IMR-90 (cell line): ENCODE measurements around the gene PITPNC1. TPM values are rescaled to one million over a fixed set of nuclear protein-coding genes. Genes with fewer than 3 reads are reported as not detected.

ENCODE experiments used
- ATAC-seq: fragments of 200-7000 bp; cut with Tn5 transposase; 2 replicates; pipeline ENCODE4 v1.9.1; 2020; ENCODE audit warnings: low read depth, mild to moderate bottlenecking, moderate library complexity
- BruUV-seq: library from RNA; stranded (reverse); fragments of 400-500 nt; replicated peaks from 2 replicates; lab custom pipeline; 2021; lab: Mats Ljungman, UMichigan
- CTCF ChIA-PET: fragments of 300-600 bp; formaldehyde crosslinking; extraction: SDS; loops from one replicate; lab custom pipeline; 2021; ENCODE audit warnings: antibody characterized with exemption; lab: Yijun Ruan, JAX
- POLR2A ChIA-PET: fragments of 300-600 bp; sonication (Branson Sonifier 250); formaldehyde crosslinking; loops from one replicate; lab custom pipeline; 2022; ENCODE audit warnings: antibody characterized with exemption; ENCODE audit not compliant: unreplicated experiment; lab: Charles Lee
- DNase-seq: peaks from one replicate; pipeline ENCODE4 v3.0.0; 2013
- H2AFZ ChIP-seq: replicated peaks from 2 replicates; pipeline ENCODE3; 2013; ENCODE audit warnings: low read length, mild to moderate bottlenecking; ENCODE audit not compliant: poor library complexity
- H2AK5ac ChIP-seq: 2 replicates; pipeline ENCODE4 v1.6.1; 2013; ENCODE audit warnings: low read depth, low read length, inconsistent platforms
- H2AK9ac ChIP-seq: replicated peaks from 2 replicates; pipeline ENCODE3; 2013; ENCODE audit warnings: mild to moderate bottlenecking, low read depth, low read length, moderate library complexity; ENCODE audit not compliant: poor library complexity
- H2BK120ac ChIP-seq: 2 replicates; pipeline ENCODE4 v1.6.1; 2013; ENCODE audit warnings: low read depth, low read length, inconsistent platforms
- H2BK15ac ChIP-seq: 3 replicates; pipeline ENCODE4 v1.6.1; 2013; ENCODE audit warnings: low read depth, low read length, inconsistent platforms
- H2BK20ac ChIP-seq: 2 replicates; pipeline ENCODE4 v1.6.1; 2013; ENCODE audit warnings: low read depth, mild to moderate bottlenecking, inconsistent platforms, low read length, moderate library complexity
- H2BK5ac ChIP-seq: 2 replicates; pipeline ENCODE4 v1.6.1; 2013; ENCODE audit warnings: mild to moderate bottlenecking, low read depth, low read length, inconsistent platforms; ENCODE audit not compliant: poor library complexity, severe bottlenecking
- H3K14ac ChIP-seq: replicated peaks from 2 replicates; pipeline ENCODE4 v1.6.1; 2013; ENCODE audit warnings: low read depth, low read length, inconsistent platforms
- H3K18ac ChIP-seq: 2 replicates; pipeline ENCODE4 v1.6.1; 2013; ENCODE audit warnings: low read depth, low read length, control low read depth
- H3K23ac ChIP-seq: 2 replicates; pipeline ENCODE4 v1.6.1; 2013; ENCODE audit warnings: low read depth, low read length, inconsistent platforms
- H3K27ac ChIP-seq: 2 replicates; pipeline ENCODE4 v1.5.1; 2013; ENCODE audit warnings: mild to moderate bottlenecking, control low read depth, low read length; ENCODE audit not compliant: insufficient read depth
- H3K27me3 ChIP-seq: 2 replicates; pipeline ENCODE4 v1.6.1; 2013; ENCODE audit warnings: low read length; ENCODE audit not compliant: control insufficient read depth, insufficient read depth
- H3K36me3 ChIP-seq: 2 replicates; pipeline ENCODE4 v1.6.1; 2013; ENCODE audit warnings: low read length, mixed read lengths; ENCODE audit not compliant: control insufficient read depth, insufficient read depth
- H3K4ac ChIP-seq: 2 replicates; pipeline ENCODE4 v1.6.1; 2013; ENCODE audit warnings: low read depth, low read length, inconsistent platforms
- H3K4me1 ChIP-seq: 2 replicates; pipeline ENCODE4 v1.6.1; 2013; ENCODE audit warnings: low read length, mixed read lengths; ENCODE audit not compliant: control insufficient read depth, insufficient read depth
- H3K4me2 ChIP-seq: 2 replicates; pipeline ENCODE4 v1.6.1; 2013; ENCODE audit warnings: low read depth, mild to moderate bottlenecking, control low read depth, low read length, moderate library complexity
- H3K4me3 ChIP-seq: 2 replicates; pipeline ENCODE4 v1.5.1; 2013; ENCODE audit warnings: low read depth, mild to moderate bottlenecking, control low read depth, low read length, moderate library complexity; ENCODE audit not compliant: insufficient read depth
- H3K56ac ChIP-seq: 2 replicates; pipeline ENCODE4 v1.6.1; 2013; ENCODE audit warnings: low read length, inconsistent platforms; ENCODE audit not compliant: insufficient read depth; ENCODE audit errors: extremely low read depth
- H3K79me1 ChIP-seq, 2 experiments: 2 replicates each; pipeline ENCODE4 v1.6.1; 2013; ENCODE audit warnings: low read length in 2 of 2, inconsistent platforms in 1 of 2, low read depth in 1 of 2
- H3K9ac ChIP-seq: 2 replicates; pipeline ENCODE4 v1.6.1; 2013; ENCODE audit warnings: low read depth, low read length, control low read depth
- H3K9me1 ChIP-seq: 2 replicates; pipeline ENCODE4 v1.6.1; 2013; ENCODE audit warnings: low read length, inconsistent platforms; ENCODE audit not compliant: insufficient read depth
- H3K9me3 ChIP-seq: 2 replicates; pipeline ENCODE4 v1.6.1; 2013; ENCODE audit warnings: low read length; ENCODE audit not compliant: control insufficient read depth, insufficient read depth
- H4K20me1 ChIP-seq: 2 replicates; pipeline ENCODE4 v1.6.1; 2013; ENCODE audit warnings: low read length, inconsistent platforms; ENCODE audit not compliant: insufficient read depth
- H4K5ac ChIP-seq: 2 replicates; pipeline ENCODE4 v1.6.1; 2013; ENCODE audit warnings: mild to moderate bottlenecking, low read depth, low read length, control low read depth
- H4K8ac ChIP-seq, 2 experiments: 2 replicates each; pipeline ENCODE4 v1.6.1; 2013; ENCODE audit warnings: low read depth in 2 of 2, low read length in 2 of 2, control low read depth in 1 of 2, inconsistent platforms in 1 of 2
- H4K91ac ChIP-seq: 2 replicates; pipeline ENCODE4 v1.6.1; 2013; ENCODE audit warnings: low read depth, low read length, inconsistent platforms; ENCODE audit not compliant: insufficient read depth
- BHLHE40 ChIP-seq: fragments of 150-350 bp; IDR thresholded peaks from 2 replicates; pipeline ENCODE4 v1.6.1; 2016; ENCODE audit warnings: mild to moderate bottlenecking, low read depth, low read length
- CTCF ChIP-seq: conservative IDR thresholded peaks from 2 replicates; pipeline ENCODE4 v1.5.1; 2012; ENCODE audit warnings: mild to moderate bottlenecking, low read depth, low read length, improper control_type of control experiment
- MAZ ChIP-seq: IDR thresholded peaks from 2 replicates; pipeline ENCODE4 v1.6.1; 2012; ENCODE audit warnings: low read depth, mild to moderate bottlenecking, low read length, improper control_type of control experiment, moderate library complexity, borderline replicate concordance
- RAD21 ChIP-seq: IDR thresholded peaks from 2 replicates; pipeline ENCODE4 v1.6.1; 2012; ENCODE audit warnings: low read length, improper control_type of control experiment
- WGBS, 2 experiments: methylation state at CpG; one replicate each; pipeline versions ENCODE4 v1.1.5 to v1.1.7; 2013; ENCODE audit warnings: missing lambda C conversion rate in 2 of 2; ENCODE audit not compliant: insufficient read length in 1 of 2; ENCODE audit errors: extremely low coverage in 2 of 2; 5-methylcytosine and 5-hydroxymethylcytosine counted together
- dilution Hi-C: fragments of 300-500 bp; cut with HindIII; formaldehyde crosslinking; loops from one replicate; pipeline ENCODE4 v1.14.3; 2018; ENCODE audit warnings: low sequenced_read_pairs; ENCODE audit not compliant: unreplicated experiment
- in situ Hi-C: fragments of 300-500 bp; cut with MboI; formaldehyde crosslinking; loops from 3 replicates; pipeline ENCODE4 v1.14.3; 2019; ENCODE audit warnings: low sequenced_read_pairs, inconsistent platforms, mixed read lengths
- intact Hi-C: fragments of 100-400 bp; cut with micrococcal nuclease; formaldehyde crosslinking; loops from 2 replicates; pipeline ENCODE4 v1.10.0; 2022
- polyA plus RNA-seq, 3 experiments: library from polyadenylated mRNA; depleted of rRNA; stranded (reverse); fragments of >200 nt; gene quantifications; 2 replicates each; pipeline ENCODE4 v1.2.3, GENCODE V29; 2012; ENCODE audit warnings: low replicate concordance in 1 of 3
- total RNA-seq: library from RNA; depleted of rRNA; stranded (reverse); fragments of >200 nt; gene quantifications from 2 replicates; pipeline ENCODE4 v1.2.3, GENCODE V29; 2012

The PITPNC1 gene
- total and polyA plus RNA-seq, 2 of the 4 experiments (the other 2 are of a cell fraction), result 4.1 TPM

GRCh38 chr17:67484261-67484660 is 107.2 kb downstream of the PITPNC1 start:
- DNase-seq (no peak), ATAC-seq (no peak)
- H3K27ac ChIP-seq, result no peak overlapping the region
- no peak overlapping the region for H2BK15ac ChIP-seq
- H3K56ac ChIP-seq, result no peak overlapping the region
- no peak overlapping the region for H4K5ac ChIP-seq
- H2AFZ ChIP-seq, result no peak overlapping the region
- peaks cover 5% of the 10 kb centered on the region for H3K9me1 ChIP-seq
- BruUV-seq, result no TSS peak
- H3K9ac ChIP-seq, result no peak overlapping the region
- no peak overlapping the region for H3K4me3 ChIP-seq
- ChIA-PET CTCF (interaction anchor here (0.8 kb wide), 1 partner anchor 8 kb away, joined by 3 read pairs; no protein-coding TSS in a partner anchor), POLR2A (no interaction called here)
- H2BK120ac ChIP-seq, result no peak overlapping the region
- H2BK20ac ChIP-seq, result no peak overlapping the region
- WGBS, 2 experiments, result no CpG with 5 or more reads among the region's 4 CpGs
- no peak overlapping the region for H3K18ac ChIP-seq
- in situ Hi-C loops (no loop called here), intact Hi-C loops (no loop called here), dilution Hi-C loops (no loop called here)
- H3K79me1 ChIP-seq, result peaks cover 19 to 36% of the 10 kb centered on the region in 2 experiments
- H3K14ac ChIP-seq, result no peak overlapping the region
- no peak overlapping the region for H3K23ac ChIP-seq
- H2AK9ac ChIP-seq, result no peak overlapping the region
- H2BK5ac ChIP-seq, result no peak overlapping the region
- H3K4me1 ChIP-seq, result peaks cover 9% of the 10 kb centered on the region
- no peak overlapping the region for H2AK5ac ChIP-seq
- H4K91ac ChIP-seq, result no peak overlapping the region
- no peak overlapping the region for H3K4ac ChIP-seq
- no peaks in the 10 kb centered on the region for H4K20me1 ChIP-seq
- no peak for TF ChIP-seq MAZ
- no peak for TF ChIP-seq RAD21
- TF ChIP-seq BHLHE40, result no peak
- no peak for TF ChIP-seq CTCF
- H3K4me2 ChIP-seq, result no peak overlapping the region
- no peaks in the 10 kb centered on the region for H3K9me3 ChIP-seq
- no peaks in the 10 kb centered on the region for H3K36me3 ChIP-seq
- H3K27me3 ChIP-seq, result no peaks in the 10 kb centered on the region
- H4K8ac ChIP-seq, result no peak overlapping the region
